Hepatocyte (in vitro differentiated cells): ENCODE data around the gene ARIH2. TPM values are rescaled to one million over a fixed set of nuclear protein-coding genes. Genes with fewer than 3 reads are reported as not detected.

Experiments
- DNase-seq: peaks from one replicate; pipeline ENCODE4 v3.0.0-alpha.2; 2016; ENCODE audit warnings: low spot score
- H2AFZ ChIP-seq: fragments of 200-600 bp; sonication (generic); 2 replicates; pipeline ENCODE4 v1.6.0; 2016; ENCODE audit warnings: antibody characterized with exemption, mild to moderate bottlenecking
- H3K27ac ChIP-seq: fragments of 200-600 bp; sonication (generic); 2 replicates; pipeline ENCODE4 v1.5.1; 2016; ENCODE audit warnings: mild to moderate bottlenecking
- H3K27me3 ChIP-seq: fragments of 200-600 bp; sonication (generic); 2 replicates; pipeline ENCODE4 v1.6.1; 2016
- H3K36me3 ChIP-seq: fragments of 200-600 bp; sonication (generic); replicated peaks from 2 replicates; pipeline ENCODE4 v1.5.1; 2016; ENCODE audit warnings: low read depth; ENCODE audit not compliant: insufficient read depth
- H3K4me1 ChIP-seq: fragments of 200-600 bp; sonication (generic); 2 replicates; pipeline ENCODE4 v1.5.1; 2016; ENCODE audit warnings: mild to moderate bottlenecking, moderate library complexity; ENCODE audit not compliant: insufficient read depth
- H3K4me2 ChIP-seq: fragments of 200-600 bp; sonication (generic); 2 replicates; pipeline ENCODE4 v1.6.0; 2016
- H3K4me3 ChIP-seq: fragments of 200-600 bp; sonication (generic); 2 replicates; pipeline ENCODE4 v1.5.1; 2016; ENCODE audit warnings: mild to moderate bottlenecking
- H3K79me2 ChIP-seq: fragments of 200-600 bp; sonication (generic); 2 replicates; pipeline ENCODE4 v1.6.0; 2017; ENCODE audit warnings: mild to moderate bottlenecking
- H3K9me2 ChIP-seq: fragments of 200-600 bp; sonication (generic); replicated peaks from 2 replicates; pipeline ENCODE4 v1.6.0; 2017; ENCODE audit warnings: mild to moderate bottlenecking; ENCODE audit not compliant: insufficient read depth
- H3K9me3 ChIP-seq: fragments of 200-600 bp; sonication (generic); 2 replicates; pipeline ENCODE4 v1.5.1; 2016; ENCODE audit warnings: low read depth, mild to moderate bottlenecking
- H4K20me1 ChIP-seq: fragments of 200-600 bp; sonication (generic); 2 replicates; pipeline ENCODE4 v1.6.0; 2016; ENCODE audit warnings: mild to moderate bottlenecking; ENCODE audit not compliant: insufficient read depth, poor library complexity, severe bottlenecking
- EZH2 ChIP-seq: fragments of 200-600 bp; sonication (generic); IDR thresholded peaks from 2 replicates; pipeline ENCODE4 v1.6.1; 2016; ENCODE audit warnings: antibody characterized with exemption, mild to moderate bottlenecking, borderline replicate concordance
- EZH2phosphoT487 ChIP-seq: fragments of 200-600 bp; sonication (generic); IDR thresholded peaks from one replicate; pipeline ENCODE4 v1.6.1; 2018; ENCODE audit warnings: antibody characterized with exemption, mild to moderate bottlenecking, low read depth, moderate library complexity; ENCODE audit not compliant: unreplicated experiment, severe bottlenecking
- WGBS: methylation state at CpG from one replicate; pipeline ENCODE4 v1.1.6; 2016; ENCODE audit warnings: low lambda C conversion rate; ENCODE audit errors: missing lambda C conversion rate; 5-methylcytosine and 5-hydroxymethylcytosine counted together
- polyA plus RNA-seq: library from polyadenylated mRNA; unstranded; fragments of >200 nt; fragmentation: Nextera tagmentation; extraction: Ambion mirVana; gene quantifications from 2 replicates; pipeline ENCODE4 v1.2.1, GENCODE V29; 2016
- total RNA-seq: library from RNA; depleted of rRNA; stranded (reverse); fragments of >200 nt; gene quantifications from 2 replicates; pipeline ENCODE4 v1.2.3, GENCODE V29; 2014
- TF ChIP-seq, protein P1 (sequence below): fragments of 200-600 bp; sonication (generic); IDR thresholded peaks from 2 replicates; pipeline ENCODE4 v1.5.1; 2016; ENCODE audit warnings: antibody characterized with exemption, mild to moderate bottlenecking; ENCODE audit not compliant: poor library complexity

The ARIH2 gene
- total and polyA plus RNA-seq, 2 experiments from 2014 or later: 41.7 to 60.9 TPM

DNA sequence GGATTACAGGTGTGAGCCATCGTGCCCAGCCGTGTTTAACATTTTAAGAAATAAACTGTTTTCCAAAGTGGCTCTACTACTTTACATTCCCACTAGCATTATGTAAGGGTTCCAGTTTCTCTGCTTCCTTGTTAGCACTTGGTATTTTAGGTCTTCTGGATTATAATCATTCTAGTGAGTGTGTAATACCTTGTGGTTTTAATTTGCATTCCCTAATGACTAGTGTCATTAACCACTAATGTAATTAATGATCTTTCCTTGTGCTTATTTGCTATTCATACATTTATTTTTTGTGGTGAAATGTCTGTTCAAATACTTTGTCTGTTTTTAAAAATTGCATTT, 30.7 kb downstream of the ARIH2 start:
- H3K4me2 ChIP-seq: no peak overlapping the region
- no peaks in the 10 kb centered on the region for H3K27me3 ChIP-seq
- no peaks in the 10 kb centered on the region for H4K20me1 ChIP-seq
- no peak for DNase-seq
- no peaks in the 10 kb centered on the region for H3K9me3 ChIP-seq
- H3K36me3 ChIP-seq: no peaks in the 10 kb centered on the region
- no peaks in the 10 kb centered on the region for H3K9me2 ChIP-seq
- no peak overlapping the region for H3K27ac ChIP-seq
- H3K4me3 ChIP-seq: no peak overlapping the region
- 69% methylated on average over 2 of the region's 2 CpGs for WGBS
- peaks cover 73% of the 10 kb centered on the region for H3K79me2 ChIP-seq
- TF ChIP-seq EZH2phosphoT487: no peak
- TF ChIP-seq, protein P1, sequence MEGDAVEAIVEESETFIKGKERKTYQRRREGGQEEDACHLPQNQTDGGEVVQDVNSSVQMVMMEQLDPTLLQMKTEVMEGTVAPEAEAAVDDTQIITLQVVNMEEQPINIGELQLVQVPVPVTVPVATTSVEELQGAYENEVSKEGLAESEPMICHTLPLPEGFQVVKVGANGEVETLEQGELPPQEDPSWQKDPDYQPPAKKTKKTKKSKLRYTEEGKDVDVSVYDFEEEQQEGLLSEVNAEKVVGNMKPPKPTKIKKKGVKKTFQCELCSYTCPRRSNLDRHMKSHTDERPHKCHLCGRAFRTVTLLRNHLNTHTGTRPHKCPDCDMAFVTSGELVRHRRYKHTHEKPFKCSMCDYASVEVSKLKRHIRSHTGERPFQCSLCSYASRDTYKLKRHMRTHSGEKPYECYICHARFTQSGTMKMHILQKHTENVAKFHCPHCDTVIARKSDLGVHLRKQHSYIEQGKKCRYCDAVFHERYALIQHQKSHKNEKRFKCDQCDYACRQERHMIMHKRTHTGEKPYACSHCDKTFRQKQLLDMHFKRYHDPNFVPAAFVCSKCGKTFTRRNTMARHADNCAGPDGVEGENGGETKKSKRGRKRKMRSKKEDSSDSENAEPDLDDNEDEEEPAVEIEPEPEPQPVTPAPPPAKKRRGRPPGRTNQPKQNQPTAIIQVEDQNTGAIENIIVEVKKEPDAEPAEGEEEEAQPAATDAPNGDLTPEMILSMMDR: no peak
- no peak for TF ChIP-seq EZH2
- H3K4me1 ChIP-seq: no peaks in the 10 kb centered on the region
- H2AFZ ChIP-seq: no peak overlapping the region

DNA sequence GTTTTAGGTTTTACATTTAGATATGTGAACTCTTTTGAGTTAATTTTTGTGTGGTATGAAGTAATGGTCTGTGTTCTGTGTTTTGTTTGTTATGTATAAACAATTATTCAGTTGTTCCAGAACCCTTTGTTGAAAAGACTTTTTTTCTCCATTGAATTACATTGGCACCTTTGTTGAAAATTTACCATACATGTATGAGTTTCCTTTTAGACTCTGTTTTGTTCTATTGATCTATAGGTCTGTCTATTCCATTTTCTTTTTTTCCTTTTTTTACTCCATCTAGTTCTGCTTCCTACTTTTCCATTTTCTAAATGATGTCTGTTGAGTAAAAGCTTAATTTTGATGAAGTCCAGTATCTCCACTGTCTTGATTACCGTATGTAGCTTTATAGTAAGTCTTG, 31.4 kb downstream of the ARIH2 start:
- Histone ChIP-seq H4K20me1 (no peaks in the 10 kb centered on the region), H3K27ac (no peak overlapping the region)
- WGBS: 90% methylated on average over 1 of the region's 1 CpG

DNA sequence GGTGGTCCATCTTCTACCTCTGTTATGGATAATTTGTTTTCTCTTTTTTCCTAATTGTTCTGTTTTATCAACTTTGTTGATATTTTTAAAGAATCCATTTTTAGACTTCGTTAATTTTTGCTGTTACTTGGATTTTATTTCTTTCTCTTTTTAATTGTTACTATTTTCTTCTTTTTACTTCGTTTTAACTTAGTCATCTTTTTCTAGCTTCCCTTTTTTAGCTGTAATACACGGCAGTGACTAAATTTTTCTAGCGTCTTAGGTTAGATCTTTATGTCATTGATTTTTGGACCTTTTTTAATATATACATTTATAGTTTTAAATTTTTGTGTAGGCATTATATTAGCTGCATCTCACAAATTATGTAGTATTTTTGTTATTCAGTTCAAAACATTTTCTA, 33.1 kb downstream of the ARIH2 start:
- no peak overlapping the region for H3K4me3 ChIP-seq
- 96% methylated on average over 4 of the region's 4 CpGs for WGBS
- no peaks in the 10 kb centered on the region for H4K20me1 ChIP-seq
- no peak overlapping the region for H2AFZ ChIP-seq
- no peak overlapping the region for H3K27ac ChIP-seq
- H3K4me1 ChIP-seq: no peaks in the 10 kb centered on the region
- H3K27me3 ChIP-seq: no peaks in the 10 kb centered on the region
- no peaks in the 10 kb centered on the region for H3K36me3 ChIP-seq
- H3K9me3 ChIP-seq: no peaks in the 10 kb centered on the region
- H3K79me2 ChIP-seq: peaks cover 71% of the 10 kb centered on the region
- no peaks in the 10 kb centered on the region for H3K9me2 ChIP-seq
- no peak for DNase-seq
- TF ChIP-seq, protein P1: no peak
- no peak for TF ChIP-seq EZH2phosphoT487
- no peak for TF ChIP-seq EZH2
- no peak overlapping the region for H3K4me2 ChIP-seq

More for the DNA sequence above, 31.4 kb downstream of the ARIH2 start:
- Histone ChIP-seq H3K4me2 (no peak overlapping the region), H3K36me3 (no peaks in the 10 kb centered on the region), H3K9me3 (no peaks in the 10 kb centered on the region), H3K27me3 (no peaks in the 10 kb centered on the region), H2AFZ (no peak overlapping the region), H3K9me2 (no peaks in the 10 kb centered on the region), H3K4me1 (no peaks in the 10 kb centered on the region), H3K79me2 (peaks cover 71% of the 10 kb centered on the region), H3K4me3 (no peak overlapping the region)
- TF ChIP-seq EZH2phosphoT487: no peak
- DNase-seq: no peak

- H3K4me2 ChIP-seq: no peak overlapping the region
- no peaks in the 10 kb centered on the region for H3K36me3 ChIP-seq
- H3K9me2 ChIP-seq: no peaks in the 10 kb centered on the region
- no peaks in the 10 kb centered on the region for H3K27me3 ChIP-seq
- H2AFZ ChIP-seq: no peak overlapping the region
- DNase-seq: peak; percentile 56
- TF ChIP-seq, protein P1: peak; percentile 46
- TF ChIP-seq EZH2phosphoT487 (no peak), EZH2 (no peak)
- peaks cover 77% of the 10 kb centered on the region for H3K79me2 ChIP-seq
- 89% methylated on average over 8 of the region's 8 CpGs for WGBS
- no peaks in the 10 kb centered on the region for H3K4me1 ChIP-seq
- no peak overlapping the region for H3K4me3 ChIP-seq
- H3K9me3 ChIP-seq: no peaks in the 10 kb centered on the region
- H4K20me1 ChIP-seq: no peaks in the 10 kb centered on the region
- H3K27ac ChIP-seq: no peak overlapping the region
Measured at GRCh38 chr3:48952510-48953118, 34.0 kb downstream of the ARIH2 start.
